ENCODE results near the gene GSAP.
"Not testable (repeated sequence)": the region's sequence is repeated elsewhere in the genome, so short reads cannot be mapped to it uniquely, and the experiment has no call there.

Gene GSAP, protein sequence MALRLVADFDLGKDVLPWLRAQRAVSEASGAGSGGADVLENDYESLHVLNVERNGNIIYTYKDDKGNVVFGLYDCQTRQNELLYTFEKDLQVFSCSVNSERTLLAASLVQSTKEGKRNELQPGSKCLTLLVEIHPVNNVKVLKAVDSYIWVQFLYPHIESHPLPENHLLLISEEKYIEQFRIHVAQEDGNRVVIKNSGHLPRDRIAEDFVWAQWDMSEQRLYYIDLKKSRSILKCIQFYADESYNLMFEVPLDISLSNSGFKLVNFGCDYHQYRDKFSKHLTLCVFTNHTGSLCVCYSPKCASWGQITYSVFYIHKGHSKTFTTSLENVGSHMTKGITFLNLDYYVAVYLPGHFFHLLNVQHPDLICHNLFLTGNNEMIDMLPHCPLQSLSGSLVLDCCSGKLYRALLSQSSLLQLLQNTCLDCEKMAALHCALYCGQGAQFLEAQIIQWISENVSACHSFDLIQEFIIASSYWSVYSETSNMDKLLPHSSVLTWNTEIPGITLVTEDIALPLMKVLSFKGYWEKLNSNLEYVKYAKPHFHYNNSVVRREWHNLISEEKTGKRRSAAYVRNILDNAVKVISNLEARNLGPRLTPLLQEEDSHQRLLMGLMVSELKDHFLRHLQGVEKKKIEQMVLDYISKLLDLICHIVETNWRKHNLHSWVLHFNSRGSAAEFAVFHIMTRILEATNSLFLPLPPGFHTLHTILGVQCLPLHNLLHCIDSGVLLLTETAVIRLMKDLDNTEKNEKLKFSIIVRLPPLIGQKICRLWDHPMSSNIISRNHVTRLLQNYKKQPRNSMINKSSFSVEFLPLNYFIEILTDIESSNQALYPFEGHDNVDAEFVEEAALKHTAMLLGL

DNA sequence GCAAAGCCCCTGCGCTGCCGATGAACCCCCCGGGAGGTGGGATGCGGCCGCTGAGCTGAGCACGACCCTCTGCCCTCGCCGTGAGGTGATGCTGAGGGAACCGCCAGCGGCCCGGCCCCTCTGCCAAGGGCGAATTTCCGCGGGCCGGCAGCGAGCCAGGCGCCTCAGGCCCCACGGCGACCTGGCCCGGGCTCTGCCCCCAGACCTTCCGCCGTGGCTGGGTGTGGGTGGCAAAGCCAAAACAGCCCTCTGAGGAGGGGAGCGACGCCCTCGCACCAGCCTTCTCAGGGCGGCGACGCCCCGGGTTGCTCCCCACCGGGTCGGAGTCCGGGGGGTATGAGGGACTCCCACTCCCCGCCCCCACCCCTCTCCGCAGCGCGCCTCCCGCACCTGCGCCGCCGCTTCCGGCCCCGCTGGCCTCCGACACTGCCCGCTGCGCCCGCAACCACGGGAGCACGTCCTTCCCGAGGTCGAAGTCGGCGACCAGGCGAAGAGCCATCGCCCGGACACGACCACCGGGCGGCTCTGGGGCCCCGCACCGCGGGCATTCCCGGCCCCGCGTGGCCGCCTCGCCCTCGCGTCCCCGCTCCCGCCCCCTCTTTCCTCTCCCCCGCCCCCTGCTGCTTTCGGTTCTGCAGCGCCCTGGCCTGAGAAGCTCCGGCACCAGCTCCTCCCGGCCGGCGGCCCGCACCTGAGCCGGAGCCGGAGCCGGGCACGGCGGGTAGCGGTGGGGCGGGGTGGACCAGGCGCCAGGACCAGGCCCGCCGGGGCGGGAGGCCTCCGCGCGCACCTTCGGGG lies at the start of gene GSAP:
GSAP (minus strand) TSS at position 527 of the 798 bp plus-strand sequence; CDS start at position 499, 28 bp downstream.
- peak in 1 of 2 donors; percentile 25 for DNase-seq

DNA sequence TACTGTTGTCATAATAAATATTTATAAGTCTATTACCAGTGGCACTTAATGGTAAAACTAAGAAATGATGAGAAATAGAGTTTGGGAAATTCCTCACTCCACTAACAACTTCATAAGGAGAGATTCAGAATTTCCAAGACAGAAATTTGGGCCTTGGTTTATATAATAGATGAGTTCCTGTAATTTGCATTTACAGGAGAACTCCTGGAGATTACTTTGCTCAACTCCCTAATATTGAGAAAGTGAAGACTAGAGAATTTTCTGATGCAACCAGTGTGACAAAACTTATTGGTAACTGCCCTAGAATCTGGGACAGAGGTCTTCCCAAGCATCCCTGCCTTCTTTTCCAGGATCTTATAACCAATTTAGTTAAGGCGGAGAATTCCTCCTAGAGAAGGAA lies 49.1 kb upstream of the GSAP start:
- no peak for DNase-seq

DNA sequence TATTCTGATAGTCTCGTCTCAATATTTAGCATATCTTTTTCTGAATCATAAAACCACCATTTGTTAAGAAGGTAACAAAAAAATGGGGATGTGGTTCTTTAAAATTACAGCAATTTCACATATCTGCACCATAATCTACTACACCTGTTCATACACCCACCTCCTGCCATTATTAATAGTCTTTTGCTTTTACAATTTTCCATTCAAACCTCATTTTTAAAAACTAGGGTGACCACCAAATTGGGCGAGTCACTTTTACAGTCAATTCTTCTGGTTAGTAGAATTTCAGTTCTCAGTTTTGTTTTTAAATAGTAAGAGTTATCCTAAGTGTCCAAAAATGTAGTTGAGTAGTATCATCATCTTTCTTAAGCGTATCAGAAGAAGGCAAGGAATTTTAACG lies 48.4 kb upstream of the GSAP start:
- DNase-seq: no peak

DNA sequence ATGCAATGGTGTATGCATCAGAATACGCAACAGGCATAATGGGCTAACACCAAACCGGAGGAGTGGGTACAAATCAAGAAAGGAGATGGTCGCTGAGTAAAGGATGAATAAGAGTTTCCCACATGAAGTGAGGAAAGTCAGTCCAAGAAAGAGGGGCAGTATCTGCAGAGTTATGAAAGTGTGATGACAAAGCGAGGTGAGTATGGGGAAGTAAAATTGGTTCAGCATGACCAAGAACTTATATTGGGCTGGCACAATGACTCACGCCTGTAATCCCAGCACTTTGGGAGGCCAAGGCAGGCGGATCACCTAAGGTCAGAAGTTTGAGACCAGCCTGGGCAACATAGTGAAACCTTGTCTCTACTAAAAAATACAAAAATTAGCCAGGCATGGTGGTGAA lies 47.5 kb upstream of the GSAP start:
- not testable (repeated sequence) for DNase-seq

DNA sequence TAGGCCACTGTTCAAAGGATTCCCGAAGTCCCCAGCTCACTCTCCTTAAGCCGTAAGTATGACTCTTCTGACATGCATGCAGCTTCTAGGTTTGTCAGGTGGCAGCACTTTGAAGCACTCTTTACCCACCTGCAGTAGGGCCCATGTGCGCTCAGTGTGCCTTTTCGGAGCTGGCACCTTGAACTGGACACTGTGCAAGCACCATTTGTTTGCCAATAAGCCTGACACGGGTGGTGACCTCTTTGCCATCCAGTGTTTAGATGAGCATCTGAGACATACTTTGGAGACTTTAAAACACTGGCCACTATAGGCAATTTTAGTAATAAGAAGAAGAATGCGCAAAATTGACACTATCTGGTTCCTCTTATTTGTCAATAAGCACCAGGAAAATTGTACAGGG lies 45.7 kb upstream of the GSAP start:
- no peak for DNase-seq

DNA sequence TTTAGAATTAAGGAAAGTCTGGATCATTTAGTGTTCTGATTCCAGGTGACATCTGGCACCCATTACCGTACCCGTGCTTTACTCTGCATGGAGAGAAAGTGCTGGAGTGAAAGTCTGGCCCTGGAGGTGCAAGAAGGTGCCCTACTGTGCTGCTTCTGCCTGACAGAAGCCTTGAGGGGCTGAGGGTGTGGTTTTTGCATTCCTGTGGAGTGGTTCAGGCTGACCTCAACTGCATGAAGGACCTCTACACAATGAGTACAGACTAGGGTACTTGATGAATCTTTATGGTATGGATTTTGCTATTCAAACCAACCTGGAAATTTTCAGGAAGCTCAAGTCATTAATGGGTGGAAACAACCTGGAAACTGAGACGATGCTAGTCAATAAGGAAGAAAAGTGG lies 45.1 kb upstream of the GSAP start:
- DNase-seq: no peak

DNA sequence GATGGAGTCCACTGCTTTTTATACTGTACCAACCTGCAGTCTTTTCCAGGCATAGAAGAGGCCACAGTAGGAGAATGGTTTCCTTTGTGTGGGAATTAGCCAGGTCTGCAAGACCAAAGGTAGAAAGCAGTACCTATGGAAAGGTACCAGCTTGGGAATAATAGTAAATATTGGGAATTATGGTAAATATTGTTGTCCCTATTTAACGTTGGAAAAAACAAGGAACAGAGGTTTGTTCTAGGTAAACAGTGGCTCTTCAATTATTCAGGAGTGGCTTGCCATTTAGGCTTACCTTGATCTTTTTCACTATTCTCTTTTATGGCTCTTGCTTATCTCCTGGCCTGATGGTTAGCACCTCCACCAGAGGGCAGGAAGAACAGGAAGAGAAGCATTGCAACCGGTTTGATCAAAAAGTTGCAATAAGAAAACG lies 43.9 kb upstream of the GSAP start:
- no peak for DNase-seq

DNA sequence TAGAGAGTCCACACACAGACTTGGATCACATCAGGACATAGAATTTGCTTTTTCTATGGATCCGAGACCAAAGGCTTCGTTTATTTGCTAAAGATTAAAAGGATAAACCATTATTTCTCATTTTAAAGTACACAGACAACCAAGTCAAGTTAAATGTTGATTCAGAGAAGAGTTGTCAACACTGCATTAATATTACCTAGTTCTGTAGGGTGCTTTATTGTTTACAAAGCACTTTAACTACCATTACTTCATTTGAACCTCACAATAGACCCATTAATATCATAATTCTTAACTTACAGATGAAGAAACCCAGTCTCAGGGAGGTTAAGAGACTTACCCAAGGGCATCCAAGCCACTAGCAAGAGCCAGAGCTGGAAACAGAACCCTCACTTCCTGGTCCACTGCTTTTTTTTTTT lies 43.2 kb upstream of the GSAP start:
- no peak for DNase-seq

DNA sequence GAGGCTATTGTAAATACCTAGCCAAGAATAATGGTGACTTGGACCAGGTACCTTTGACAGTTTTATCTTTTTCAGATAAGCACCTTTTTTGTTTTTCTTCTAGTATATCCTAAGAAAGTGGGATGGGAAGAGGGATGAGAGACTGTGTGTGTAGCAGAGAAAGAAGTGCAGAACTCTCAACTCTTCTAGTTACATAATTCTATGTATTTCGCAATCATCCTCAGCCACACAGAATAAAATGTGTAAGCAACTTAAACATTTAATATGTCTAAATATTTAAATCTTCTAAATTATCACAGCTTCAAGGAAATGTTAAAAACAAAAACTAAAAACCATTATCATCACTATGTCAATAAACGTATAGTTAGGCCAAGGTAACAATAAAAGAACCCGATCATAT lies 42.6 kb upstream of the GSAP start:
- no peak for DNase-seq

DNA sequence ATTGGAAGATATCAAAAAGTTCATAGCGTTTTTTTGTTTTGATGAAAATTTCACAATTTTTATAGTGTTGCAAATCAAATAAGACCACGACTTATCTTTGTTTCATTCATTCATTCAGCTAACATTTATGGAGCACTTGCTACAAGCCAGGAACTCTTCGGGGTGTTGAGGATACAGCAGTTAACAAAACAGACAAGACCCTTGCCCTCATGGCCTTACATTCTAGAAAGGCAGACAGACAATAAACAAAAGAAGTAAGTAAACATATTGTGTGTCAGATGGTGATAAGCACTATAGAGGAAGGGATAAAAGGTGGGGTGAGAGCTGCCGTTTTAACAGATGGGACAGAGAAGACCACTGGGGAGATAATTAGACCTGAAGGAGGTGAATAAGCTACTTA lies 41.6 kb upstream of the GSAP start:
- no peak for DNase-seq

DNA sequence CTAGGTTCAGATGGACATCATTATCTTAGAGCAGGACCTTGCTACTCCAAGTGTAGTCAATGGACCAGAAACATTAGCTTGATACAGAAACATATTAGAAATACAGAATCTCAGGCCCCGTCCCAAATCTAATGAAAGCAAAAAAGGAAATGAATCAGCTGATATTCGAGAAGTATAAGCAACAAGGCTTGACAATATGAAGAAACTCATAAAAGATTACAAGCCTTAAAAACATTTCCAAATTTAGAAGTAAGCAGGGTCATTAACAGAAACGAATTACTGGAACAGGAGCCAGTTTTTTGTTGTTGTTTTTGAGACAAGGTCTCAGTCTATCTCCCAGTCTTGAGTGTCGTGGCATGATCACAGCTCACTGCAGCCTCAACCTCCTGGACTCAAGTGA lies 40.5 kb upstream of the GSAP start:
- no peak for DNase-seq

DNA sequence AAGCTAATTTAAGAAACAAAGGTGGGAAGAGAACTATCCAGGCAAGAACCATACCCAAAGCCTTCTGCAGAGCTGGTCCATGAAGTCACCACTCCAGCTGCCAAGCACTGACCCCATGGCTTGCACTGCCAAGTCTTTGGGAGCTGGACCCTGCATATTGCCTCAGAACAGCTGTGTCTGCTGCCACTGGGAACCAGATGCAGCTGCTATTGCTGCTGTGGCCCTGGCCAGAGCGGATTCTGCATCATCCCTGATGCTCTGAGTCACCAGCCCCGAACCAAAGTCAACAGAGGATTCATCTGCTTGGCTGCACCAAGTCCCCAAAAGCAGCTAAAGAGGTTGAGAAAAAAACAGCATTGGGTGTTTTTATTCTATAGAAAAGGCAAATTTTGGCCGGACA lies 39.2 kb upstream of the GSAP start:
- peak in 1 of 2 donors; percentile 62 for DNase-seq

DNA sequence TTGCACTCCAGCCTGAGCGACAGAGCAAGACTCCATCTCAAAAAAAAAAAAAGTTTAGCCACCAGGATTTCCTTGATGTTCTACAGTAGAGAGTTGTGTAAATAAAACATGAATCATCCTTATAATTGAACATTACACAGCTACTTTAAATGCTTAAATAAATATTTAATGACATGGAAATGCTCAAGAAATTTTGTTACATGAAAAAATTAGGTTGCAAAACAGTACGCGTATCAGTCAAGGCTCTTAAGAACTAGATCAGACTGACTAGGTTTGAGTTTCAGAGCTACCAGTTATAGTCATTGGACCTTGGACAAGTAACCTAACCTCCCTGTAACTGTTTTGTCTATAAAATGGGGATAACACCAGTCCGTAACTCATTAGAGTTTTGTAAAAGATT lies 38.7 kb upstream of the GSAP start:
- no peak for DNase-seq

DNA sequence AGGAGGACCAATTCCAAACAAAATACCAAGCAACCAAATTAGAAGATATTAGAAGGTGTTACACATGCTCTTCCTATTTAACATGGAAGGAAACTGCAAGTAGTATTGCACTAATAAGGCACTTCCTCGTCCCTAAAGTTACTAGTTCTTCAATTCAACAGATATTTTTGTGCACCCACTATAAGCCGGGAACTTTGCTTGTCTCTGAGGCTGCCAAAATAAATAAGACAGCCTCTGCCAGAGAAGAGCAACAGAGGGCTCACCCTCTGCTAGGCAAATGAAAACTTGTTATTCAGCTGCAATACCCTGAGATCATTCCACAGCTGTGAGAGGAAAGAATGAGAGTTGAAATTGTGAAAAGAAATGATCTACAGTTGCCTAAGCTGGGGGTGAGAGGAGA lies 37.4 kb upstream of the GSAP start:
- peak in 1 of 2 donors; percentile 36 for DNase-seq

DNA sequence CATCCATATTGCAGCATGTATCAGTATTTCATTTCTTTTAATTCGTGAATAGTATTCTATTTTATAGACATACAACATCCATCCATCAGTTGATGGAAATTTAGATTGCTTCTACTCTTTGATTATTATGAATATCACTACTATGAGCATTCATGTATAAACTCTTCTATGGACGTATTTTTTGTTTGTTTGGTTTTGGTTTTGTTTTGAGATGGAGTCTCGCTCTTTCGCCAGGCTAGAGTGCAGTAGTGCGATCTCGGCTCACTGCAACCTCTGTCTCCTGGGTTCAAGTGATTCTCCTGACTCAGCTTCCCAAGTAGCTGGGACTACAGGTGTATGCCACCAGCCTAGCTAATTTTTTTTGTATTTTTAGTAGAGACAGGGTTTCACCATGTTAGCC lies 35.8 kb upstream of the GSAP start:
- DNase-seq: not testable (repeated sequence)

DNA sequence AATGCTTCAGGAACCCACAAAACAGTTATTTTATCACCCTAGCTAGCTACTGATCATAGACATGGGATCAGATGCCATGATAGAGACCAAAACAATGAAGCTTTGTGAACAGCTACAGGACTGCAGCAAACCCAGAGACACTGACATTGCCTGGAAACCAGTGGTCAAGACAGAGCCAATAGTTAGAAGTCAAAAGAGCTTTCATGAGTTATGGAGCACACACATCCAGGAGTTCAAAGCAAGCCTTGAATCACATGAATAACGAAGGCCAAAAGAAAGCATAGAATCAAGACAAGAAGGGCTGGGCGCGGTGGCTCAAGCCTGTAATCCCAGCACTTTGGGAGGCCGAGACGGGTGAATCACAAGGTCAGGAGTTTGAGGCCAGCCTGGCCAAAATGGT lies 34.5 kb upstream of the GSAP start:
- DNase-seq: peak; percentile 25 to 92

DNA sequence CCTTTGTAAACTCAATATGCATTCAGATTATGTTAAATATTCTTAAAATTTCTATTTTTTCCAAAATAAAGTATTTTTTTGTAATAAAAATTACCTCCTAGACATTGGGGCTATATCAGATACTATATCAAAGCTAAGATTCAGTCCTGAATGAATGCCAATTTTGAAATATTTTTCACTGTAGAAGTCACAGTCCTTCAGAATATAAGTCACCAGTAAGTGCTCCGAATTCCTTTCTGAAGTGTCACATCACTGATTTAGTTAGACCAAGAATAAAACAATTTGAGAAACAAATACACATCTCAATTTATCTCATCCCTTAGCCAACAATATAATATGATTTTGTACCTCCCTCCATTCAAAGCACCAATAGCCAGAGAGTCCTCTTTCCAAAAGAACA lies 33.9 kb upstream of the GSAP start:
- no peak for DNase-seq

DNA sequence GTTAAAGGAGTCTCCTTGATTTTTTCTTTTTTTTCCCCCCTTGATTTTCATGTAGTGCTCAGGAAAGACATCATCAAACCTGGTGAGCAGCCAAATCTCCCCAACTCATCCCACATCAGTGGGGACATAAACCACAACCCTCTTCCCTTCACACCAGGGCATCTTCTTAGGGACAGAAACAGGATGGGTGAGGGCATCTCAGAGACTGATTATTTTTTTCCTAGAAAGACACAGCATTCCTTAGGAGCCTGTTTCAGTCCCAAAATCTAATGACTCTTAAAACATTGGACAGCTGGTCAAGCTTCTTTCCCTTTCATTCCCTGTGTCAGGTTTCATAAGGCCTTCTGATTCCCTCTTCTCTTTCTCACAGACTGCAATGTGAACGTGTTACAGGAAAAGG lies 31.5 kb upstream of the GSAP start:
- DNase-seq: no peak

DNA sequence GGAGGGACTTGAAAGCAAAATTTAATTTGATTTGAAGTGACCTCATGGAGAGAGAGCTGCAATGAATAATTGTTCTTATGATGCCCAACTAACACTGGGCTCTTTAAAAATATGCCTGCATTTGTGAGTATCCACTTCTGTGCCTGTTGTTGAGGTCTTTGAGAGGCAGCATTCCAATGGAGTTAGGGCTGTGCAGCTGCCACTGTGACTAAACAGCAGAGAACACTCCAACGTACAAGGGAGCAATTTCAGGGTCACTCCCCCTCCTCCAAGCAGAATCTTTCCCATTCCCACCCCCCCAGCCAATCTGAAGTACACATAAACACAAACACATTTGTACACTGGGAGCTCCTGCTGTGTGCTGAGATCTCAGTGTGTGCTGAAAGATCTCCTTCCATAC lies 28.0 kb upstream of the GSAP start:
- peak in 1 of 2 donors; percentile 8 for DNase-seq

DNA sequence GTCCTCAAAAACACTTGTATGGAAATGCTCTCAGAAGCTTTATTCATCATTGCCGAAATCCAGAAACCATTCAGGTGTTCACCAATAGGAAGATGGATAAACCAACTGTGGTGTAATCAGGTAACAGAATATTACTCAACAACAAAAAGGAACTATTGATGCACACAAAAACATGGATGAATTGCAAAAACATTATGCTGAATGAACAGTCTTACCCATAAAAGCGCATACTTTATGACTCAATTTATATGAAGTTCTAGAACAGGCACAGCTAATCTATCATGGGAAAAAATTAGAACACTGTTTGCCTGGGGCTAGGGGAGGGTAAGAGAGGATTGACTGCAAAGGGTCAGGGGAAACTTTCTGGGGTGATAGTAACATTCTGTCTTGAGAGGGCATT lies 26.9 kb upstream of the GSAP start:
- no peak for DNase-seq

DNA sequence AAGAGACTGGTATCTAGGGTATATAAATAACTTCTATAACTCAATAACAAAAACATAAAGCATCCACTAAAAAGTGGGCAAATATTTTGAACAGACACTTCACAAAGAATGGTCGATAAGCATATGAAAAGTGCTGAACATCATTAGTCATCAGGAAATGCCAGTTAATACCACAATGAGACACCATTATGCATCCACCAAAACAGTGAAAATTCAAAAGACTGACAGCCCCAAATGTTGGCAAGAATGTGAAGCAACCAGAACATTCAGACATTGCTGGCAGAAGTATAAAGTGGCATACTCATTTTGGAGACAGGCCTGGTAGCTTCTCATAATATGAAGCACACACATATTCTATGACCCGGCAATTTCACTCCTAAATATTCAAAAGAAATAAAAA lies 26.5 kb upstream of the GSAP start:
- DNase-seq: no peak

DNA sequence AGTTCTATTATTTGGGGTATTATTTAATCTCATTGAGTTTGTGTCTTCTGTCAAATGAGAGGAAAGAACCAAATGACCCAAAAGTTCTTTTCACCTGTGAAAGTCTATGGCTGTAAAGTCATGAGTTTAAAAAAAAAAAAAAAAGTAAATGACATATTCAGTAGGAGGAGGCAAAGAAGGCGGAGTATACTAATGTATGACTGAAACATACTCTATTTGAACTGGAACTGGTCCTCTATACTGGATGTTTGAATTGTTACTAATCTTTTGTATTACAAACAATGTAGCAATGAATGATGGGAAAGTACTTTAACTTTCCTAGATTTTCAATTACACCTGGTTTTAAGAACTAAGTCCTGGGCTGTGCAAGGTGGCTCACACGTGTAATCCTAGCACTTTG lies 24.9 kb upstream of the GSAP start:
- DNase-seq: no peak

DNA sequence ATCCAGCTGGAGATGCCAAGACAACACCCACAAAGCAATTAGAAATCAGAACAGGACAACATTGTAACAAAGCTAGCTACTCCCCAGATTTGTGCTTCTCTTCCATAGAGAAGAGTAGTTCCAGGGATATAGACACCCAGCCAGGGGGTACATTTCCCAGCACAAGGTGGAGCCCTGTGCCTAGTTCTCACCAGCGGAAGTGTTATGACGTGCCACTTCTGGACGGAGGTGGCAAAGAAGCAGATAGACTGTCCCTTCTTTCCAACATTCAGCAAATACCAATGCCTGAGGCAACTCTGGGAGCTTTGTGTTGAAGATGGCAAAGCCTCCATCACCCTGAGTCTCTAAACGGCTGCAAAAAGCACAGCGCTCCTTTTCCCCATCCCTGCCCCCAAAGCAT lies 23.4 kb upstream of the GSAP start:
- DNase-seq: peak; percentile 58 to 66
